A549 (cell line): Measurements from ENCODE around the gene DYRK3. TPM values are rescaled to one million over a fixed set of nuclear protein-coding genes. Genes with fewer than 3 reads are reported as not detected.

Experiments used
- ATAC-seq, 2 experiments: fragments of 200-7000 bp in 1 of 2; fragments of >200 bp in 1 of 2; cut with Nextera tagmentation in 1 of 2; cut with Tn5 transposase in 1 of 2; 3 replicates each; pipeline versions ENCODE4 v1.8.0 to v1.9.1; 2018 to 2020; ENCODE audit warnings: mild to moderate bottlenecking in 1 of 2, moderate library complexity in 1 of 2
- CTCF ChIA-PET: fragments of 300-600 bp; sonication (Branson Sonifier 250); formaldehyde crosslinking; extraction: SDS; loops from one replicate; lab custom pipeline; 2021; ENCODE audit warnings: antibody characterized with exemption, inconsistent platforms; lab: Yijun Ruan, JAX
- POLR2A ChIA-PET: fragments of 350-600 bp; formaldehyde crosslinking; extraction: SDS; loops from one replicate; lab custom pipeline; 2021; ENCODE audit warnings: antibody characterized with exemption, inconsistent platforms; lab: Yijun Ruan, JAX
- DNase-seq, 2 experiments: peaks; one replicate each; pipeline versions ENCODE4 v3.0.0 to v3.0.0-alpha.2; 2011 to 2016; ENCODE audit warnings: low read depth in 1 of 2, low spot score in 1 of 2
- FAIRE-seq: peaks from 2 replicates; lab custom pipeline; 2011; peaks lifted over from hg19 to GRCh38; lab: Jason Lieb, UNC
- H3K27ac ChIP-seq, 2 experiments: fragments of >200 bp; sonication (Bioruptor Twin); formaldehyde crosslinking; 3 replicates each; pipeline ENCODE4 v1.5.1; 2016 to 2017
- H3K4me1 ChIP-seq: fragments of >200 bp; sonication (Bioruptor Twin); formaldehyde crosslinking; 3 replicates; pipeline ENCODE4 v1.6.1; 2016
- H3K4me2 ChIP-seq: fragments of >200 bp; sonication (Bioruptor Twin); formaldehyde crosslinking; 3 replicates; pipeline ENCODE4 v1.6.1; 2016
- H3K4me3 ChIP-seq: fragments of >200 bp; sonication (Bioruptor Twin); formaldehyde crosslinking; 3 replicates; pipeline ENCODE4 v1.5.1; 2016
- H3K9me3 ChIP-seq: fragments of >200 bp; sonication (Bioruptor Twin); formaldehyde crosslinking; 3 replicates; pipeline ENCODE4 v1.6.1; 2016
- CEBPB ChIP-seq, 2 experiments: fragments of >200 bp in 1 of 2; sonication (Bioruptor Twin) in 1 of 2; formaldehyde crosslinking in 1 of 2; IDR thresholded peaks; 2 replicates each; pipeline ENCODE4 v1.6.1; 2012 to 2016
- ELK1 ChIP-seq: fragments of 150-350 bp; IDR thresholded peaks from 2 replicates; pipeline ENCODE4 v1.6.1; 2014; ENCODE audit warnings: low read depth, mild to moderate bottlenecking, low read length
- EP300 ChIP-seq, 2 experiments: fragments of >200 bp; sonication (Bioruptor Twin); formaldehyde crosslinking; IDR thresholded peaks; 2 replicates in 1 of 2; 3 replicates in 1 of 2; pipeline ENCODE4 v1.6.1; 2016 to 2017
- HOXB13 ChIP-seq: fragments of 250-450 bp; sonication (Bioruptor Pico); IDR thresholded peaks from 2 replicates; pipeline ENCODE4 v1.5.0; 2020; ENCODE audit warnings: low read depth, mild to moderate bottlenecking, moderate library complexity
- HOXB5 ChIP-seq: fragments of 250-450 bp; sonication (Bioruptor Pico); IDR thresholded peaks from 2 replicates; pipeline ENCODE4 v1.5.0; 2020; ENCODE audit warnings: mild to moderate bottlenecking, moderate library complexity
- MAX ChIP-seq: IDR thresholded peaks from 2 replicates; pipeline ENCODE4 v1.6.1; 2012
- RNF2 ChIP-seq: fragments of 200-600 bp; sonication (generic); IDR thresholded peaks from 2 replicates; pipeline ENCODE4 v1.6.1; 2016; ENCODE audit warnings: low read depth, mild to moderate bottlenecking, antibody characterized with exemption, moderate library complexity, borderline replicate concordance
- ZC3H11A ChIP-seq: fragments of 450-650 bp; IDR thresholded peaks from 2 replicates; pipeline ENCODE4 v1.6.1; 2014; ENCODE audit warnings: antibody characterized with exemption, mild to moderate bottlenecking
- WGBS: methylation state at CpG from one replicate; pipeline ENCODE4 v1.1.6; 2017; ENCODE audit errors: missing lambda C conversion rate; 5-methylcytosine and 5-hydroxymethylcytosine counted together
- polyA plus RNA-seq, 4 experiments: library from polyadenylated mRNA; depleted of rRNA in 3 of 4; stranded (reverse); fragments of >200 nt; fragmentation: RNase III in 1 of 4; extraction: RNeasy Plus Mini Kit Qiagen cat#74134 plus additional on column Dnase treatment in 1 of 4; gene quantifications; 2 replicates in 3 of 4; 3 replicates in 1 of 4; pipeline ENCODE4 v1.2.3, GENCODE V29; 2011 to 2017
- TF ChIP-seq, protein P1 (sequence below): fragments of 200-600 bp; sonication (generic); IDR thresholded peaks from 2 replicates; pipeline ENCODE4 v1.6.1; 2016; ENCODE audit warnings: antibody characterized with exemption, mild to moderate bottlenecking, moderate library complexity

Gene DYRK3
- polyA plus RNA-seq, 2 of the 4 experiments (the other 2 are of a cell fraction): 7.3 to 8.7 TPM

DNA sequence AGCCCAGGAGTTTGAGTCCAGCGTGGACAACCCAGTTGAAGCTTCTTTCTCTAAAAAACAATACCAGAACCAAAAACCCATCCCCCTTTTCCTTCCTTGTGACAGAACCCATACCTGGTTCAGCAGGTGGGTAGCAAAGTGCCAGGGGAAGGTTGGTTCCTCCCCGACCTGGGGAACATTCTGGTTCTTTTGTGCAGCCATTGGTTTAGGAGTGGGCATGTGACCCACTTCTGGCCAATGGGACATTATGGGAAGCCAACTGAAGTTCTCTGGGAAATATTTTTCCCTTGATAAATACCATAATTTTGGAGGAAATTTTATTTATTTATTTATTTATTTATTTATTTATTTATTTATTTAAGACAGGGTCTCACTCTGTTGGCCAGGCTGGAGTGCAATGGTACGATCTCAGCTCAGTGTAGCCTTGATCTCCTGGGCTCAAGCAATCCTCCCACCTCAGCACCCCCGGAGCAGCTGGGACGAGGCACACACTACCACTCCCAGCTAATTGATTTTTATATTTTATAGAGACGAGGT is 33.6 kb downstream of the DYRK3 start:
- POLR2A ChIA-PET: interaction anchor here (1.9 kb wide), 1 partner anchor 15 kb away, joined by 5 read pairs; no protein-coding TSS in a partner anchor
- no peak overlapping the region for H3K4me2 ChIP-seq
- no peak for FAIRE-seq
- TF ChIP-seq EP300 (IDR thresholded peaks at IDR 0.05) (no peak), ELK1 (no peak), ZC3H11A (peak; percentile 82)
- TF ChIP-seq, all 56 proteins: peak for 1
- Histone ChIP-seq H3K27ac (no peak overlapping the region), H3K4me3 (no peak overlapping the region), H3K9me3 (no peaks in the 10 kb centered on the region), H3K4me1 (peaks cover 15% of the 10 kb centered on the region)
- WGBS: 83% methylated on average over 6 of the region's 6 CpGs
- CTCF ChIA-PET: interaction anchor here (0.6 to 19.9 kb wide), 9 partner anchors 13 to 668 kb away, joined by 3 to 452 read pairs (median 6); partner anchors contain the start of genes DYRK3 and EIF2D
- no peak for ATAC-seq
- DNase-seq: no peak

GRCh38 chr1:206672011-206672688 is 36.8 kb downstream of the DYRK3 start:
- no peak for FAIRE-seq
- Histone ChIP-seq H3K27ac (no peak overlapping the region), H3K4me3 (no peak overlapping the region), H3K4me1 (peaks cover 29% of the 10 kb centered on the region), H3K9me3 (no peaks in the 10 kb centered on the region), H3K4me2 (no peak overlapping the region)
- ATAC-seq: no peak
- WGBS: 75% methylated on average over 8 of the region's 8 CpGs
- DNase-seq: no peak
- ChIA-PET CTCF (interaction anchor here (0.6 to 6.6 kb wide), 5 partner anchors 7 to 145 kb away, joined by 3 to 97 read pairs (median 4); partner anchors contain the start of gene DYRK3), POLR2A (interaction anchor here (1.4 kb wide), 1 partner anchor 12 kb away, joined by 3 read pairs; no protein-coding TSS in a partner anchor)
- no peak for TF ChIP-seq CEBPB (IDR thresholded peaks at IDR 0.05)

- DNase-seq (no peak), FAIRE-seq (no peak), ATAC-seq (no peak)
- no peak overlapping the region for H3K4me3 ChIP-seq
- 0 out of 6 replicates have a peak overlapping the region, but pooled peaks of 1 of the 2 experiments have one; percentile 11 for H3K27ac ChIP-seq
- no peak overlapping the region for H3K4me2 ChIP-seq
- WGBS: 82% methylated on average over 6 of the region's 6 CpGs
- H3K4me1 ChIP-seq: peaks cover 29% of the 10 kb centered on the region
- no peaks in the 10 kb centered on the region for H3K9me3 ChIP-seq
- POLR2A ChIA-PET: interaction anchor here (1.4 kb wide), 1 partner anchor 11 kb away, joined by 3 read pairs; no protein-coding TSS in a partner anchor
- CTCF ChIA-PET: interaction anchor here (0.6 to 6.6 kb wide), 9 partner anchors 8 to 309 kb away, joined by 3 to 97 read pairs (median 3); partner anchors contain the start of gene DYRK3
- no peak for TF ChIP-seq MAX
- no peak for TF ChIP-seq HOXB5 (CRISPR knock-in tag)
- TF ChIP-seq RNF2: no peak
- no peak for TF ChIP-seq HOXB13 (CRISPR knock-in tag)
- no peak for TF ChIP-seq ZC3H11A
- TF ChIP-seq, protein P1, sequence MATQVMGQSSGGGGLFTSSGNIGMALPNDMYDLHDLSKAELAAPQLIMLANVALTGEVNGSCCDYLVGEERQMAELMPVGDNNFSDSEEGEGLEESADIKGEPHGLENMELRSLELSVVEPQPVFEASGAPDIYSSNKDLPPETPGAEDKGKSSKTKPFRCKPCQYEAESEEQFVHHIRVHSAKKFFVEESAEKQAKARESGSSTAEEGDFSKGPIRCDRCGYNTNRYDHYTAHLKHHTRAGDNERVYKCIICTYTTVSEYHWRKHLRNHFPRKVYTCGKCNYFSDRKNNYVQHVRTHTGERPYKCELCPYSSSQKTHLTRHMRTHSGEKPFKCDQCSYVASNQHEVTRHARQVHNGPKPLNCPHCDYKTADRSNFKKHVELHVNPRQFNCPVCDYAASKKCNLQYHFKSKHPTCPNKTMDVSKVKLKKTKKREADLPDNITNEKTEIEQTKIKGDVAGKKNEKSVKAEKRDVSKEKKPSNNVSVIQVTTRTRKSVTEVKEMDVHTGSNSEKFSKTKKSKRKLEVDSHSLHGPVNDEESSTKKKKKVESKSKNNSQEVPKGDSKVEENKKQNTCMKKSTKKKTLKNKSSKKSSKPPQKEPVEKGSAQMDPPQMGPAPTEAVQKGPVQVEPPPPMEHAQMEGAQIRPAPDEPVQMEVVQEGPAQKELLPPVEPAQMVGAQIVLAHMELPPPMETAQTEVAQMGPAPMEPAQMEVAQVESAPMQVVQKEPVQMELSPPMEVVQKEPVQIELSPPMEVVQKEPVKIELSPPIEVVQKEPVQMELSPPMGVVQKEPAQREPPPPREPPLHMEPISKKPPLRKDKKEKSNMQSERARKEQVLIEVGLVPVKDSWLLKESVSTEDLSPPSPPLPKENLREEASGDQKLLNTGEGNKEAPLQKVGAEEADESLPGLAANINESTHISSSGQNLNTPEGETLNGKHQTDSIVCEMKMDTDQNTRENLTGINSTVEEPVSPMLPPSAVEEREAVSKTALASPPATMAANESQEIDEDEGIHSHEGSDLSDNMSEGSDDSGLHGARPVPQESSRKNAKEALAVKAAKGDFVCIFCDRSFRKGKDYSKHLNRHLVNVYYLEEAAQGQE: peak; percentile 31; the same call in 1 of the 2 replicates
Observed at GRCh38 chr1:206672844-206673758, 37.8 kb downstream of the DYRK3 start.
